ENCODE results near the gene INTS6.

DNA sequence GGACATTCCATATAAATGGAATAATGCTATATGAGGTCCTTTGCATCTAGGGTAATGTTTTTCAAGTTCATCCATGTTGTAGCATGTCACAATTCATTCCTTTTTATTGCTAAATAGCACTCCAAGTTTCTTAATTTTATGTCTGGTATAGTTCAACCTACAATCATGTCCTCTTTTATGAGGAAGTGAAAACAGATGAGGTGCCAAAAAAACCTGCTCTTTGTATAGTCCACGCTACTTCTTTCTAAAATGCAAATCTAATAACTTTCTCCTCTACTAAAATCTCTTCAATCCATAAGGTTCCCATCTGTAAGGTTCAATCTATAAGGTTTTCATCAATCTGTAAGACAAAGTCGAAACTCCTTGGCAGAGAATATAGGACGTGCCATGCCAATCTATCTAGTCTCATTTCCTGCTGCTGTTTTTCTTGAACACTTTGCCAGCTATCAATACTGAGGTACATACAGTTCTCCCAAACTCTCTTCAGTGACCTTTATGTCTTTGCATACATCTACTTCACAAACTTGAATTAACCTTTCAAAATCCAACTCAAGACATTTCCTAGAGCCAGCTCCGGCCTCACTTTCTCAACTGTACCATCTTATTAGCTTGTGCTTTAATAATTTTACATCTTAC is 33.7 kb downstream of the INTS6 start:
- no peak for TF ChIP-seq ZNF274 (IDR thresholded peaks at IDR 0.05; ENCODE audit: low read depth, low read length)
- no peak for TF ChIP-seq SUZ12 (IDR thresholded peaks at IDR 0.05; ENCODE audit: extremely low read depth, insufficient read depth, insufficient read length)
